NCI-H2196 treated with DMSO at 0.1 percent for 48 hours (cell line): ENCODE results near the gene MMP15.
A peak's percentile ranks its signal among the peaks of the same experiment; 100 is the strongest.

Experiments used
- DNase-seq: peaks from one replicate; lab custom pipeline; 2025; ENCODE audit not compliant: unreplicated experiment; lab: John Stamatoyannopoulos, UW

MMP15 gene

DNA sequence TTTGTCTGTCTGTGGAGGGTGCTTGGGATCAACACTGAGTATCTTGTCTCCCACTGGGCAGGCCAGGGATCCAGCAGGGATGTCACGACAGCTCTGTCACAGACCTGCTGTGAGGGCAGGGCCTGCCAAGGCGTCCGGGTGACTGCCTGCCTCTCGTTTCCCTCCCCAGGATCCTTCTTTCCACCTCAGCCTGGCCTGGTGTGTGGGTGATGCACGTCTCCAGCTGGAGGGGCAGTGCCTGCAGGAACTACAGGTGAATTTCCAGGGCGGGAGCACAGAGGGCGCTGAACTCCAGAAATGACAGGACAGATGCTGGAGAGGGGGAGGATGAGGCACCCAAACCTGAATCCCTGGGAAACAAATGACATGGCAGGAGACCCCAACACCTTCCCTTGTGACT, 6.8 kb upstream of the MMP15 start:
- DNase-seq, result no peak

DNA sequence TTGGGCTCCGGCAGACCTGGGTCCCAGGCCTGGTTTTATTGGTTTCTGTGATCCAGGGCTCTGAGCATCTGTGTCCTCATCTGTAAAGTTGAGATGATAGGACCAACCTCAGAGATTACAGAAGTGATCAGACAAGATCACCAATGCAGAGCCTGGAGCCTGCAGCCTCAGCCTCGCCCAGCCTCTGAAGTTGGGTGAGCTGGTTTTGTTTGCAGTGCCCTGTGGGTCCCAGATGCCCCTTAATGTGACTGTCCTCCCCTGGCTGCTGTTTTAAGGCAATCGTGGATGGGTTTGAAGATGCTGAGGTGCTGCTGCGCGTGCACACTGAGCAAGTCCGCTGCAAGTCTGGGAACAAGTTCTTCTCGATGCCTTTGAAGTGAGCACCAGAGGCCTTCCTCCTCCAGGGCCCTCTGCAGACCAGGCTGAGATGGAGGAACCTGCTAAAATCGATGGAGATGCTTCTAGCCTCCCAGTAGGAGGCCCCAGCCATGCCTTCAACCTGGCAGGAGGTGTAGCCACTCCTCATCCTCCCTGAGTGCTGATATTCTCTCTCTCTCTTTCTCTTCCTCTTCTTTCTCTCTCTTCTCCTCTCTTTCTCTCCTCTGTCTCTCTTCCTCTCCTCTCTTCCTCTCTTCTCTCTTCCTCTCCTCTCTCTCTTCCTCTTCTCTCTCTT, 5.6 kb upstream of the MMP15 start:
- no peak for DNase-seq

DNA sequence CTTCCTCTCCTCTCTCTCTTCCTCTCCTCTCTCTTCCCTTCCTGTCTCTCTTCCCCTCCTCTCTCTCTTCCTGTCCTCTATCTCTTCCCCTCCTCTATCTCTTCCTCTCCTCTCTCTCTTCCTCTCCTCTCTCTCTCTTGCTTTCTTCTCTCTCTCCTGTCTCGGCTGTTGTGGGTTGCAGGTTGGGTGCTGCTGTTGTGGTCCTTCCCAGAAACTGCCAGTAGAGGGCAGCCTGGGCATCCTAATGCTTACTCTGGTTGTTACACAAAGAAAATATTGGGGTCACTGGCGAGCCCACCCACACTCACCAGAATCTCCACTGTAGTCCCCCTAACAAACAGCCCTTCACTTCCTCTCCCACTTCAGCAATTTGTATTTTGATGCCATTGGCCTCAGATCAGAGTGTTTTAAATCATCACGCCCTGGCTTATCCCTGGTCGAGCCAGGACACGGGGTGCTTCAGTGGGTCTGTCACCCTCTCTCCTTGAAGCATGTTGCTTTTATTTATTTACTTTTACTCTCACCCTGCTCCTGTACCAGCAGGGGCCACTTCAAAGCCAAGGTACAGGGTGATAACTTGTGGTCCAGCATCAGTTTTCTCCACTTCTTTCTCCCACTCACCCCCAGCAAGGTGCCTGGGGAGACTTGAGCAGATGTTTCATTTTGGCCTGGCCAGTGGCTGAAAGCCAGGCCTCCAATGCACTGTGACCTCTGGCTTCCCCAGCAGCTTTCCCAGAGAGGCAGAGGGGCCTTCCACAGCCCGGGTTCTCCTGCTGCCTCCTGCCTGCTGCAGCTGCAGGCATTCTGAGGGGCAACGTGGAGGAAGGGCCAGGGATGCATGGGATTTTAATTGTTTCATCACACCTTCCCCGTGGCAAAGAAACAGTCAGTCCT, 4.7 kb upstream of the MMP15 start:
- no peak for DNase-seq

DNA sequence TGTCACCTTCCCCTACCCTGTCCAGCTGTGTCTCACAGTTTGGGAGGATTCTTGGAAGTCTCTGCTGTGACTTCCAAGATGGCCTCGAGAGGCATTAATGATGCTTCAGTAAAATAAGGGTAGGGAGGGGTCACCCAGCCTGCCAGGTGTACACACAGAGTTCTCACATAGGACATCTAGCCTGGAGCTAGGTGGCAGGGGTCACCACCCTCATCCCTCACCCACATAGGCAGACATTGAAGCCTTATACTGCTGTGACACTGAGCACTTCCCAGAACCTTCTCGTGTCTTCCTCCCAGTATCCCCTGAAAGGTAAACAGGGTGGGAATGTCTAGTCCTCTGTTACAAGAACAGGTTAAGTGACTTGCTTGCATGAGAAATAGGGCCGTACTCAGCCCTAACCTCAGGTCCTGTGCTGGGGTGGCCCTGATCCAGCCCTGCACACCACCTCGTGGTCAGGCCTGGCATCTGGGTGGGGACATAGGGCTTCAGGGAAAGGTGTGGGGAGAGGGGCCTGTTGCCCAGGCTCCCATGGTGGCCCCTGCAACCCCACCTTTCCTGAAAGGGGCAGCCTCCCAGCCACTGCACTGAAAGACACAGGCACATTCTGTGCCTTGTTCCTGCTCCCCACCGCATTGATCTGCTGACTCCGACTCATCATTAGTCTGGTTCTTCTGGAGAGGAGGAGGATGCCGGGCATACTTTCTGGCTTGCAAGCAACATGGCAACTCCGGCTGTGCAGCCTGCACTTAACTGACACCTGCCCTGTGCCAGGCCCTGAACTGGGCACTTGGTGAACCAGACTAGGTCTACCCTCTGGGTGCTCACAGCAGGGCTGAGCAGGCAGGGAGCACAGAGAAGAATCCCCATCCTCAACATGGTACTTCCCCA, 3.6 kb upstream of the MMP15 start:
- DNase-seq, result no peak

DNA sequence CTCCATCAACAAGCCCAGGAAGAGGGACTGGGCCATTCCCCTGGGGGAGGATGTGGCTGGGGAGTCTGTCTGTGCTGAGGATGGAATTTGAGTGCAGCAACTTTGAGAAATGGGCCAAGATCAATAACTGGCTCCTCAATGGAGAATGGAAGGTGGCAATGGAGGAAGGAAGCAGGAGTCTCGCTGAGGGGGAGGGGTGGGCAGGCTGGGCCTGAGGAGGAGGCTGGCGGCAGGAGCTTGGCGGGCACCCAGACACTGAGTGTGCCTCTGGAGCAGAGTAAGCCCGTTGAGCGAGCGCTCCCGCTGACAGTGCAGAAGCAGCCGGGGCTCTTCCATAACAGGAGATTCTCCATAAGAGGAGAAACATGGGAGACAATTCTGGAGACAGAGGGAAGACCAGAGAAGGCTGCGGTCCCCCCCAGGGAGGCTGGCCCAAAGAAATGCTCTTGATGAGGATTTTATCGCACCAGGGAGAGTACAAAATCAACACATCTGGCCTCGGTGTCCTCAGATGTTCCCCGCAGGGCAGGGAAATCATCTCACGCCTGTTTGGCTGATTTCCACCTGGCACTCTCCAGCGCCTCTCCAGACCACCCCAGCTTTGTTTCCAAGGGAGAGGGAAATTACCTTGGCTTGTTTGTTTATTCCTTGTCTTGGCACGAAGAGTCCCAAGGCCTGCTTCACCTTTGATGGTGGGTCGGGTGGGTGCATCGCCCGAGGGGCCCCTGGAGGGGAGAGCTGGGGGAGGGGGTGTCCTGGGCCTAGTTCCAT, 2.8 kb upstream of the MMP15 start:
- DNase-seq, result peak; percentile 24

DNA sequence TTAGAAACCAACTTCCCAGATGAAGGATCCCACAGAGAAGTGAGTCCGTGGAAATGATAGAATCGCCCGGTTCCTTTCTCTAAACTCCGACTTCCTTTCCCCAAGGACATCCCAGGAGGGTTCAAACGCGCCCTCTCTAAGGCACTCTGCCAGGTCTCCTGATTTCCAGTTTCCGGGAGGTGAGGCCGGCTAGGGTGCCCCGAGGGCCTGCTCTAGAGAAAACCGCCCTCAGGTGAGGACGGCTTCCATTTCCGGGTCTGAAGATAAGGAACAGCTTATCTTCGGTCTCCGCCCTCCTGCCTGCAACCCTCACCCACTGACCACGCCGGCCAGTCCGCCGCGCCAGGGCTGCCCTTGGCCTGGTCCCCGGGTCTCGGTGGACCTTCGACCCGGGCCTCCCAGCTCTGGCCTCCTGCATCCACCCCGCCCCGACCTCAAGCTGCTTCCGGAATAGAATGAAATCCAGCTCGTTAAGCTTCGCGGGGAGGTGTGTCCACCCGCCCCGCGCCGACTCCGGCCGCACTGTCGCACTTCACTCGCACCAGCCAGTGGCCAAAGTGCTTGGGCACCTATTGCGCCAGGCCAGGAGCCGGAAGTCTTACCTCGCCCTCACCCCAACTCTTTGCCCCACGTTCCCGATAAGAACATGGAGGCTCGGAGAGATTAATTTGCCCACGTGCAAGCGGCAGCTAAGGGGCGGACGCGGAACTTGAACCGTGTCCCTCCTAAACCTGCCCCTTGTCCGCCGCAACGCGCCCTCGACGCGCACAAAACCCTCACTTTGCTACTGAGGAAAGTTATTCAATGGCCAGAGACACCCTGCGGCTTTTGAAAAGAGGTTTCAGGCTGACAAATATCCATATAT, 836 bp upstream of the MMP15 start:
- no peak for DNase-seq

DNA sequence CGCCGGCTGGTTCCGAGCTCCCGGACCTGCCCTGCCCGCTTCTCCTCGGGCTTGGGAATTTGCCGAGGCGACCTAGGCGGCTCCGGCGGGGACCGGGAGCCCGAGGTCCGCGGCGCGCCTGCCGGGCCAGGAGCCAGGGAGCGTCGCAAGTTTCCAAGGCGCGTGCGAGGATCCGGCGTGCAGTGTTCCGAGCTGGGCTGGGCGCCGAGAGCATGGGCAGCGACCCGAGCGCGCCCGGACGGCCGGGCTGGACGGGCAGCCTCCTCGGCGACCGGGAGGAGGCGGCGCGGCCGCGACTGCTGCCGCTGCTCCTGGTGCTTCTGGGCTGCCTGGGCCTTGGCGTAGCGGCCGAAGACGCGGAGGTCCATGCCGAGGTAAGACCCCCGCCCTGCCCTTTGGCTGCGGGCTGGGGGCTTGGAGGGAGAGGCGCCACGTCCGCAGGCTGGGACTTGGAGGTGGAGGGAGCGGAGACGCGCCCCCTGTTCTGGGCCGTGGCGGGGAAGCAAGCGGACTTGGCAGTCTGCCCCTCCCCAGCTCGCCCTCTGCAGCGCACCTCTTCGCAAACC, 668 bp downstream of the MMP15 start:
- DNase-seq, result no peak

DNA sequence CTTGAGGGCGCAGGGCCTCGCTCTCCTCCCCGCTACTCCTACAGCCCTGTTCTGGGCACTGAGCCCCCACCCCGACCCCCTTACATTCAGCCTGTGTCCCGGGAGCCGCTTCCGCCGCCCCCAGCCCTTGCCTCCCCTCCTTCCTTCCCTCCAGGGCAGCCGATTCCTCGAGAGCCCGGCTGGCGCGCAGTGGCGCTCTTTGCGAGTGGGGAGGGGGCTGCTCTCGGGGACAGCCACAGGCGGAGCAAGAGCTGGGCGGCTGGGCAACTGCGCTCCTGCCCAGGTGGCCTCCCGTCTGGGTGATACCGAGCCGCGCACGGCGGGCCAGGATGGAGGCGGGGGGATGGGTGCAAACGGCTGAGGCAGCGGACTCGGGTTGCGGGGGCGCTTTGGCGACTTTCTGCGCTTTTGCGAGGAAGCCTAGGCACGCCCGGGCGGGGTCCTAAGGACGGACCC, 1.2 kb downstream of the MMP15 start:
- no peak for DNase-seq

DNA sequence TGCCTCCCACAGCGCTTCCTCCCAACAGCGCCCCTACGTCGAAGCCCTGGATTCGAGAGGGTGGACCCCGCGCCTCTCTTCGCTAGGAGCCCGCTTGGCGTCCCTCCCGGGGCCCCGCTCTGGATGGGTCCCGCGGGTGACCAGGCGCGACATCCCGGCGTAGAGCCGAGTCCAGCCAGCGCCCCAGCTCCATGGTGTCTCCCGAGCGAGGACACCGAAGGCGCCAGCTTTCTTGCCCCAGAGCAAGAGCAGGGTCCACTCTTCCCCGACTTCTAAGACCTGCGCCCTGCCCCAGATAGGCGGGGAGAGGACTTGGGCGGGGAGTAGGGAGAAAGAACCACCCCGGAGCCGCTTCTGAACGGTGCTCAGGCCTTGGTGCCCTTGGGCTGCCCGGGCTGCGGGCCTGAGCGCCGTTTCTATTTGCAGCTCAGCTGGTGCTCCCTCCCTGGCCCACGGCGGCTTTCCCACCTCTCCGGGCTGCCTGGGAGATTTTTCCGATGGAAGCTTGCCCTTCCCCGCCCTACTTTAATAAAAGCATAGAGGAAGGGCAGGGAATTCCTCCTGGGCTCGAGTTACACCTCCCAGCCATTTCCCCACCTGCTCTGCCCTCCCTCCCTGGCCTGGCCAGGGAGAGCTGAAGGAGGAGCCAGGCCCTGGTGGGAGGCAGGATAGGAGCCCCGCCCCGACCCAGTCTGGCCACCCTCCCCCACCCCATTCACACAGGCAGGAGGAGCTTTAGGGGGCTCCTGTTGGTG, 1.8 kb downstream of the MMP15 start:
- peak; percentile 27 for DNase-seq

DNA sequence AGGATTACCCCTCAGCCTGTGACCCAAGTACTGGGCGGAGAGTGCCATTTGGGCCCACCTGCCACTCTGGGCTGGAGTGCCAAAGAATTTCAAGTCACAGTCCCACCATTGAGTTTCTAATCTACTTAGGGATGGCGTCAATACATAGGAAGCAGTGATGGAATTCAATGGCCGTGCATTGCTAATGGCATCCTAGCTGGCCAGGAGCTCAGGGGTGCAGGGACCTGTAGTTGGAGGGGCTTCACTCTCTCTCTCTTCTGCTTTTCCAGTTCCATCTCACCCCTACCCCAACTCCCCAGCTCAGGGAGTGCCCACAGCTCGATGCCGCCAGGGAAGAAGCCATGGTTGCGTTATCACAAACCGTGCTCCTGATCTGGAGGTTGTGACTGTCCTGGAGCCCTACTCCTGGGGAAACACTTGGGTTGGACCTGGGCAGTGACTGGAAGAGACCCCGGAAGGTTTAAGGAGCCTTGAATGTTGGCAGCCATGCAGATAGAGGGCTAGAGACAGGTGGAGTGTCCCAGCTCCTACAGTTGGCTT, 2.4 kb downstream of the MMP15 start:
- no peak for DNase-seq

DNA sequence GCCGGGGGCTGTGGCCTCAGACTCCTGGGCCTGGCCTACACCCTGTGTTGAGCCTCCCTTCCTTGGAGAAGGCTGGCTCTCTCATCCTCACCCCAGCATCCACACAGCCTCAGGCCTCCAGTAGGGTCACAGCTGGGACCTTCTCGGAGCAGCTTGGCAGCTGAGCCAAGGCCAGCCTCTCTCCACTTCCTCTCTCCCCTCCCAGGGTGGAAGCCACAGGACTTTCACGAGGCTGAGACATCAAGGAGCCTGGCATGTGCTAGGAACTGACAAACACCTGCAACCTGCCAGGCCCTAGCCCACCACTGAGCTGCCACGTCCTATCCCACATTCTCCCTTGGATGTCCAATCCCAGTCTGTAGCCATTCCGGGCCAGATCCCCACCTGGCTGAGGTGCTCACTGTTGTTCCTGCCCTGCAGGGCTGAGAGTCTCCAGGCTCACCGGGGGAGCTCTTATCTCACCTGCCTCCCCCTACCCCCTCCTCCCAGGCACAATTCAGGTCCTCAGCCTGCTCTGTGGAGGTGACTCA, 3.1 kb downstream of the MMP15 start:
- DNase-seq, result no peak

DNA sequence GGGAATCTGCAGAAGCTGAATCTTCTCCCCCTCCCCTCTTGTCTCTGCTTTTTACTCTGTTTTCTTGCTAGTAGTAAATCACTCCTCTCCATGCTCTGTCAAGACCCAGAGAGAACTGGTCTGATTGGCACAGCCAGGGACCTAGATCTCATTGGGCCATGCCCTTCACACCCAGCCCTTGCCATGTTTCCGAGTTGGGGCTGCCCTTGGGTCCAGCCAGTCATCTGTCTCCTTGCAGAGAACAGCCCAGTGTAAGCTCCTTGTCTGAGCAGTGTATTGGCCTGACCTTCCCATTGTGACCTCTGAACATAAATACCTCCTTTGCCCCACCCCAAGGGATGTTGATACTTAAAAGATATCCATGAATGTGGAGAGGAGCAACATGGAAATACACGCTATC, 3.9 kb downstream of the MMP15 start:
- no peak for DNase-seq

DNA sequence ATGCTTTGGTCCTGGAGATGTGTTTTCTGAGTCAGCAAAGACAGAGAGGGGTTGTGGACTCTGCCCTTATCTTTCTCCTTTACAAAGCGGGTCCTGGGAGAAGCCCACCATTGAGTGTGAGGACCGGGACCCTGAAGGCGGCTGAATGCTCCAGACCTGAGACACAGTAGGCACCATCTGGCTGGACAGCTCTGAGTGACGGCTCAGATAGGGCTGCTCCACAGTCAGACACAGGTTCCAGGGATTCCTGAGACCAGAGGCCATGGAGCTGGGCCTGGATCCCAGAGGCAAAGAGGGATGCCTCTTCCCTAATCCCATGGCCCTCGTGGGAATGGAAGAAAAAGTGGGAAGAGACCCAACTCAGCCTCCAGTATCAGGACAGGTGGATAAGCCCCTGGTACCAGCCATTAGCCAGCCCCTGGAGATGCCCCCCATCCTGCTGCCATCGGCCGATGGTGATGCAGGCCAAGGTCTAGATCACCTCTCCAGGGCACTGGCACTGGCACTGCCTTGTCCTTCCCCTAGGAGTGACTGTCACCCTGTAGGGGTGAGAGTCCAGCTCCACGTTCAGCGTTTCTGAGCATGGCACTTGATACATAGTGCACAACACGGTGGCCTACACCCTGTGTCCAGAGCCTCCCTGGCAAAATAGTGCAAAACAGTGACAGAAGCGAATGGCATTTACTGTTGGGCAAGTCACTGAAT, 4.7 kb downstream of the MMP15 start:
- DNase-seq, result no peak

DNA sequence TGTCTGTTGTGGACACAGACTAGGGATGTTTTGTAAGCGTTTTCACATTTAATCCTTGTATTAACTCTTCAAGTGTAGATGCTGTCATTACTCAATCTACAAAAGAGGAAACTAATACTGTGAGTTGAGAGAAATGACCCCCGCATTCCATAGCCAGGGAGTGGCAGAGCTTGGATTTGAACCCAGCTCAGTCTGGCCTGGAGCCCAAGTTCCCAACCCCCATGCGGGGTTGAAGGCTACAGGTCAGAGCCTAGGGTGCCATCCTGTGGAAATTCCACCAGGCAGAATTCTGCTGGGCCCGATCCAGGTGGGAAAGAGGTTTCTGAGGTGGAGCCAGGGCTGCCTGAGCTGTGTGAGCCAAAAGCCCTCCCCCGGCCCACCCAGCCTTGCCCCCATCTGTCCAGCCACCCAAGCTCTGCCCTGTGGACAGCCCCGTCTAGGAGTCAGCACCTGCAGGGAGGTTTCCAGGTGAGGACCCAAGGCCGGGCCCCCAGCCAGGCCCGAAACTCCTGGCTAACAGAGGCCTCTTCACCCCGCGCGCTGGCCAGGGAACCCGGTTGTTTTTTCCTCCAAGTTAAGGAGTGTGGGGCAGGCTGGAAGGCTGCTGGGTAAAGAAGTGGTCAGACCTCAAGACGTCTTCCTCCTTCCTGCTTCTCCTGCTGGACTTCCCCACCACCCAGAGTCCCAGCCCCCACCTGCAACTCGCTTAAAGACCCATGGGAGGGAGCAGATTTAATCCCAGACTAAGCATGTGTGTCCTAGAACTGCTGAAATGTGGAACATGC, 5.7 kb downstream of the MMP15 start:
- no peak for DNase-seq

DNA sequence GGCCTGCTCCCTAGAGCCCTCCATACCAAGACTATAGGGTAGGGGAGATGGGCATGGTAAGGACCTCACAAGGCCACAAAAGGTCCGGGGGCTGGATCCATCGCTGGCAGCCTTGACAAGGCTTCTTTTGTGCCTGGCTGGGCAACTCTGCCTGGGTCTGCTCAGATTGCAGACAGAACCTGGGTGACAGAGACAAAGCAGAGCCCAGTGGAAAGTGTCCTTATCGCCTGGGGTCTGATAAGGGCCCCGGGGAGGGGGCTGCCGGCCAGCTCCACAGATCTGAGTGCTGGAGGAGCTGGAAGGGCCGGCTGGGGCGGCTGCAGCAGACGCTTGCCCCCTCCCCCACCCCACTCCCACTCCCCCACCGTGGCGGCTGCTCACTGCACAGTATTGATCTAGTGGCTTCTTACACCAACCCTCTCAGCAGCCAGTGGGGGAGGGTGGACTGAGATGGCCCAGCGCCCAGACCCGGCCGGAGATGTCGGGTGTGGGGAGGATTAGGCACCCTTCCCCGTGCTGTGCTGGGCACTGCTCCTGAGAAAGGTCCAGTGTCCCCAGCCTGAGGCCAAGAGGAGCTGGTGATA, 7.2 kb downstream of the MMP15 start:
- peak; percentile 30 for DNase-seq

DNA sequence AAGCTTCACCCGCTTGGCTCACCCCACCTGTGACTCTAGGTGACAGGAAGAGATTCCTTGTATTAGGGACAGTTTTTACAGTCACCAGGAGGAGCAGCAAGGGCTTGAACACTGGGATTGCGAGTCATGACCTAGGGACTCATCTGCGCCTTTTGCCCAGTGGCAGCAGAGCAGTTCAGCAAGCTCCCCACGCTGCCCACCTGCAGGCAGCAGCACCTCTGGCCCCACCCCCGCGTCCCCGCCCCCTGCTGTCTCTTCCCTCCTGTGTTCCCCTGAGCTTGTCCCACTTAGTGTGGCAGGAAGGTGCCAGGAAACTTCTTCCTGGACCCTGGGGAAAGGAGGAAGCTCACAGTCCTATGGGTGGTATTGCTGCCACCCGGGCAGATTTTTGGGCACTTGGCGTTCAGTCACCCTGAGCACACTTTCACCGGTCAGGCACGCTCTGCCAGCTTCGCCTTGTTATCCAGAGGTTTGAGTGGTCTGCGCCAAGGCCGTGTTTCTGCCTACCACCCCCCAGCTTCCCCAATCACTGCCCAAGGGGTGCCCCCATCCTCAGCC, 8.7 kb downstream of the MMP15 start:
- no peak for DNase-seq
